Measurements from ENCODE around the gene PDHX.
"Not testable (repeated sequence)": the region's sequence is repeated elsewhere in the genome, so short reads cannot be mapped to it uniquely, and the experiment has no call there.

The PDHX gene

DNA sequence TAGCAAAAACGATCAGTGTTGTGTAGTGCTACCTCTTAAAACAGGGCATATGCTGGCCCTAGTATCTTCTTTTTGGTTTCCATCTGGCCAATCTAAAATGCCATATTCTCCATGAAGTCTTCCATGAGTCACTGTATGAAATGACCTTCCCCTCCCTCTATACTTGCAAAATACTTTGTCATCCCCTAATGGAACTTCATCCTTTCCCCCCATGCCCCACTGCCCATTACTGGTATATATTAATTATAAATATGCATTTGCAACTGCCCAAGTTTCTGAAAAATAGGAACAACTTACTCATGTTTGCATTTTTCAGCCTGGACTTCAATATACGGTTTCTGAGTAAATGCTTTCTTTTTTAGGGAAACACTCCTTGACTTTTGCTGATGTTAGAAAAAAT, 4.7 kb upstream of the PDHX start:
- peaks cover 9% of the 10 kb centered on the region for H4K20me1 ChIP-seq (ENCODE audit: insufficient read depth, low read length, poor library complexity, severe bottlenecking)
- no peak overlapping the region for H3K4me3 ChIP-seq (ENCODE audit: low read length, poor library complexity, severe bottlenecking)
- H2AFZ ChIP-seq (ENCODE audit: low read length): no peak overlapping the region
- peak overlapping the region; percentile 24 for H3K4me2 ChIP-seq (ENCODE audit: low read depth, low read length, poor library complexity, severe bottlenecking)
- H3K4me1 ChIP-seq (ENCODE audit: insufficient read depth, low read length, poor library complexity, severe bottlenecking): peaks cover 60% of the 10 kb centered on the region
- H3K36me3 ChIP-seq (ENCODE audit: insufficient read depth, low read length): no peaks in the 10 kb centered on the region
- no peak overlapping the region for H3K9ac ChIP-seq (ENCODE audit: low read depth, low read length, poor library complexity, severe bottlenecking)
- no peaks in the 10 kb centered on the region for H3K9me3 ChIP-seq (ENCODE audit: insufficient read depth, low read depth, low read length)
- peaks cover 74% of the 10 kb centered on the region for H3K79me2 ChIP-seq (ENCODE audit: insufficient read depth, low read length)
- no peaks in the 10 kb centered on the region for H3K27me3 ChIP-seq (ENCODE audit: insufficient read depth, low read length, poor library complexity, severe bottlenecking)
- TF ChIP-seq CTCF (conservative IDR thresholded peaks at IDR 0.05; ENCODE audit: low read length): no peak
- TF ChIP-seq EZH2phosphoT487 (IDR thresholded peaks at IDR 0.05; ENCODE audit: borderline replicate concordance): no peak
- no peaks in the 10 kb centered on the region for H3K9me2 ChIP-seq (replicated peaks; ENCODE audit: low read depth, low read length)
- H3F3A ChIP-seq (ENCODE audit: low read depth): no peaks in the 10 kb centered on the region

DNA sequence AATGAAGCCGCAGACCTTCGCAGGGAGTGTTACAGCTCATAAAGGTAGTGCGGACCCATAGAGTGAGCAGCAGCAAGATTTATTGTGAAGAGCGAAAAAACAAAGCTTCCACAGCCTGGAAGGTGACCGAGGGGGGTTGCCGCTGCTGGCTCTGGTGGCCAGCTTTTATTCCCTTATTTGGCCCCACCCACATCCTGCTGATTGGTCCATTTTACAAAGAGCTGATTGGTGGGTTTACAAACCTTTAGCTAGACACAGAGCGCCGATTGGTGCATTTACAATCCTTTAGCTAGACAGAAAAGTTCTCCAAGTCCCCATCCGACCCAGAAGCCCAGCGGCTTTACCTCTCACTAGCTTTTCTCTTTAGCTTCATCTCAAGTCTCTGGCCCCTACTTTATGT, 2.9 kb upstream of the PDHX start:
- not testable (repeated sequence) for H3K9me3 ChIP-seq (ENCODE audit: insufficient read depth, low read depth, low read length); H3K36me3 ChIP-seq (ENCODE audit: insufficient read depth, low read length); H3K9me2 ChIP-seq (replicated peaks; ENCODE audit: low read depth, low read length); H3K4me3 ChIP-seq (ENCODE audit: low read length, poor library complexity, severe bottlenecking); H4K20me1 ChIP-seq (ENCODE audit: insufficient read depth, low read length, poor library complexity, severe bottlenecking); H3K9ac ChIP-seq (ENCODE audit: low read depth, low read length, poor library complexity, severe bottlenecking); H3K4me2 ChIP-seq (ENCODE audit: low read depth, low read length, poor library complexity, severe bottlenecking); H3K27me3 ChIP-seq (ENCODE audit: insufficient read depth, low read length, poor library complexity, severe bottlenecking); H3F3A ChIP-seq (ENCODE audit: low read depth); H2AFZ ChIP-seq (ENCODE audit: low read length)
- Histone ChIP-seq H3K79me2 (ENCODE audit: insufficient read depth, low read length) (peaks cover 74% of the 10 kb centered on the region), H3K4me1 (ENCODE audit: insufficient read depth, low read length, poor library complexity, severe bottlenecking) (peaks cover 60% of the 10 kb centered on the region)

GRCh38 chr11:34915136-34916014, 1.0 kb upstream of the PDHX start:
- H2AFZ ChIP-seq (ENCODE audit: low read length): peak overlapping the region; percentile 87
- no peaks in the 10 kb centered on the region for H3K9me3 ChIP-seq (ENCODE audit: insufficient read depth, low read depth, low read length)
- no peaks in the 10 kb centered on the region for H3K36me3 ChIP-seq (ENCODE audit: insufficient read depth, low read length)
- H3K4me1 ChIP-seq (ENCODE audit: insufficient read depth, low read length, poor library complexity, severe bottlenecking): peaks cover 56% of the 10 kb centered on the region
- H3K79me2 ChIP-seq (ENCODE audit: insufficient read depth, low read length): peaks cover 70% of the 10 kb centered on the region
- peak overlapping the region; percentile 94 for H3K4me2 ChIP-seq (ENCODE audit: low read depth, low read length, poor library complexity, severe bottlenecking)
- peak overlapping the region; percentile 88 for H3K9ac ChIP-seq (ENCODE audit: low read depth, low read length, poor library complexity, severe bottlenecking)
- H3K9me2 ChIP-seq (replicated peaks; ENCODE audit: low read depth, low read length): no peaks in the 10 kb centered on the region
- peaks cover 5% of the 10 kb centered on the region for H4K20me1 ChIP-seq (ENCODE audit: insufficient read depth, low read length, poor library complexity, severe bottlenecking)
- H3K27me3 ChIP-seq (ENCODE audit: insufficient read depth, low read length, poor library complexity, severe bottlenecking): no peaks in the 10 kb centered on the region
- TF ChIP-seq CTCF (conservative IDR thresholded peaks at IDR 0.05; ENCODE audit: low read length): no peak
- no peak for TF ChIP-seq EZH2phosphoT487 (IDR thresholded peaks at IDR 0.05; ENCODE audit: borderline replicate concordance)
- H3F3A ChIP-seq (ENCODE audit: low read depth): no peaks in the 10 kb centered on the region
- peak overlapping the region; percentile 94 for H3K4me3 ChIP-seq (ENCODE audit: low read length, poor library complexity, severe bottlenecking)

Data from Loucy (cell line).